MG63 (cell line): ENCODE results near the gene MOCS1. TPM values are rescaled to one million over a fixed set of nuclear protein-coding genes. Genes with fewer than 3 reads are reported as not detected.

Source experiments
- DNase-seq: peaks from one replicate; pipeline ENCODE4 v3.0.0-alpha.2; 2020
- H3K27me3 ChIP-seq: fragments of 250-450 bp; sonication (Bioruptor Pico); 2 replicates; pipeline ENCODE4 v1.5.1; 2020; ENCODE audit warnings: mild to moderate bottlenecking, moderate library complexity
- H3K36me3 ChIP-seq: fragments of 250-450 bp; sonication (Bioruptor Pico); 2 replicates; pipeline ENCODE4 v1.5.1; 2020; ENCODE audit warnings: mild to moderate bottlenecking, moderate library complexity
- H3K4me3 ChIP-seq: fragments of 250-450 bp; sonication (Bioruptor Pico); 2 replicates; pipeline ENCODE4 v1.5.1; 2020; ENCODE audit warnings: mild to moderate bottlenecking, moderate library complexity
- H3K9me3 ChIP-seq: fragments of 250-450 bp; sonication (Bioruptor Pico); 2 replicates; pipeline ENCODE4 v1.5.1; 2020; ENCODE audit warnings: mild to moderate bottlenecking, moderate library complexity
- total RNA-seq: library from RNA; depleted of rRNA; stranded (reverse); fragments of >200 nt; shearing (Covaris generic); gene quantifications from 2 replicates; pipeline ENCODE4 v1.2.3, GENCODE V29; 2014; ENCODE audit warnings: low replicate concordance

MOCS1 gene
- total RNA-seq, 1 experiment from 2014 or later = 2.6 TPM

- H3K4me3 ChIP-seq = no peak overlapping the region
- H3K9me3 ChIP-seq = no peaks in the 10 kb centered on the region
- DNase-seq = no peak
- no peaks in the 10 kb centered on the region for H3K27me3 ChIP-seq
- no peaks in the 10 kb centered on the region for H3K36me3 ChIP-seq
Observed at GRCh38 chr6:39953076-39953618, 18.9 kb upstream of the MOCS1 start.

- Histone ChIP-seq H3K27me3 (no peaks in the 10 kb centered on the region), H3K4me3 (no peak overlapping the region), H3K36me3 (no peaks in the 10 kb centered on the region), H3K9me3 (no peaks in the 10 kb centered on the region)
- DNase-seq = peak; percentile 7
Observed at GRCh38 chr6:39952167-39952566, 17.9 kb upstream of the MOCS1 start.

GRCh38 chr6:39951716-39952115 is 17.5 kb upstream of the MOCS1 start:
- H3K9me3 ChIP-seq = no peaks in the 10 kb centered on the region
- H3K4me3 ChIP-seq = no peak overlapping the region
- H3K27me3 ChIP-seq = no peaks in the 10 kb centered on the region
- no peak for DNase-seq
- H3K36me3 ChIP-seq = no peaks in the 10 kb centered on the region

- DNase-seq = no peak
Observed at GRCh38 chr6:39951191-39951590, 16.9 kb upstream of the MOCS1 start.

GRCh38 chr6:39950125-39950720 is 16.0 kb upstream of the MOCS1 start:
- DNase-seq = no peak
- H3K4me3 ChIP-seq = no peak overlapping the region
- no peaks in the 10 kb centered on the region for H3K9me3 ChIP-seq
- no peaks in the 10 kb centered on the region for H3K36me3 ChIP-seq
- no peaks in the 10 kb centered on the region for H3K27me3 ChIP-seq

More at GRCh38 chr6:39951191-39951590, 16.9 kb upstream of the MOCS1 start:
- H3K9me3 ChIP-seq = no peaks in the 10 kb centered on the region
- H3K36me3 ChIP-seq = no peaks in the 10 kb centered on the region
- no peaks in the 10 kb centered on the region for H3K27me3 ChIP-seq
- H3K4me3 ChIP-seq = no peak overlapping the region

GRCh38 chr6:39948199-39948791 is 14.0 kb upstream of the MOCS1 start:
- no peaks in the 10 kb centered on the region for H3K27me3 ChIP-seq
- no peak for DNase-seq
- no peaks in the 10 kb centered on the region for H3K36me3 ChIP-seq
- H3K4me3 ChIP-seq = no peak overlapping the region
- H3K9me3 ChIP-seq = no peaks in the 10 kb centered on the region

GRCh38 chr6:39947611-39948068 is 13.4 kb upstream of the MOCS1 start:
- no peak for DNase-seq
- H3K9me3 ChIP-seq = no peaks in the 10 kb centered on the region
- no peaks in the 10 kb centered on the region for H3K27me3 ChIP-seq
- no peak overlapping the region for H3K4me3 ChIP-seq
- no peaks in the 10 kb centered on the region for H3K36me3 ChIP-seq

GRCh38 chr6:39945626-39946025 is 11.4 kb upstream of the MOCS1 start:
- Histone ChIP-seq H3K36me3 (no peaks in the 10 kb centered on the region), H3K27me3 (no peaks in the 10 kb centered on the region), H3K4me3 (no peak overlapping the region), H3K9me3 (no peaks in the 10 kb centered on the region)
- no peak for DNase-seq

- no peak overlapping the region for H3K4me3 ChIP-seq
- no peaks in the 10 kb centered on the region for H3K36me3 ChIP-seq
- DNase-seq = no peak
- H3K27me3 ChIP-seq = no peaks in the 10 kb centered on the region
- H3K9me3 ChIP-seq = no peaks in the 10 kb centered on the region
Observed at GRCh38 chr6:39942903-39943580, 8.8 kb upstream of the MOCS1 start.

GRCh38 chr6:39941820-39942219 is 7.6 kb upstream of the MOCS1 start:
- Histone ChIP-seq H3K36me3 (no peaks in the 10 kb centered on the region), H3K4me3 (no peak overlapping the region), H3K9me3 (no peaks in the 10 kb centered on the region), H3K27me3 (no peaks in the 10 kb centered on the region)
- DNase-seq = no peak

- no peaks in the 10 kb centered on the region for H3K36me3 ChIP-seq
- no peaks in the 10 kb centered on the region for H3K27me3 ChIP-seq
- H3K9me3 ChIP-seq = no peaks in the 10 kb centered on the region
- no peak overlapping the region for H3K4me3 ChIP-seq
- DNase-seq = no peak
Observed at GRCh38 chr6:39941138-39941537, 6.9 kb upstream of the MOCS1 start.

- DNase-seq = no peak
- Histone ChIP-seq H3K9me3 (no peaks in the 10 kb centered on the region), H3K4me3 (no peak overlapping the region), H3K36me3 (no peaks in the 10 kb centered on the region), H3K27me3 (no peaks in the 10 kb centered on the region)
Observed at GRCh38 chr6:39938773-39939654, 4.8 kb upstream of the MOCS1 start.

- no peaks in the 10 kb centered on the region for H3K27me3 ChIP-seq
- no peak overlapping the region for H3K4me3 ChIP-seq
- no peaks in the 10 kb centered on the region for H3K9me3 ChIP-seq
- H3K36me3 ChIP-seq = no peaks in the 10 kb centered on the region
- DNase-seq = no peak
Observed at GRCh38 chr6:39937686-39938333, 3.5 kb upstream of the MOCS1 start.

GRCh38 chr6:39936857-39937256 is 2.6 kb upstream of the MOCS1 start:
- Histone ChIP-seq H3K9me3 (no peaks in the 10 kb centered on the region), H3K4me3 (no peak overlapping the region), H3K27me3 (no peaks in the 10 kb centered on the region), H3K36me3 (no peaks in the 10 kb centered on the region)
- no peak for DNase-seq

- Histone ChIP-seq H3K9me3 (no peaks in the 10 kb centered on the region), H3K4me3 (no peak overlapping the region), H3K36me3 (no peaks in the 10 kb centered on the region), H3K27me3 (no peaks in the 10 kb centered on the region)
- no peak for DNase-seq
Observed at GRCh38 chr6:39935241-39935640, 979 bp upstream of the MOCS1 start.

GRCh38 chr6:39933669-39934130 is 562 bp downstream of the MOCS1 start:
- no peaks in the 10 kb centered on the region for H3K36me3 ChIP-seq
- no peaks in the 10 kb centered on the region for H3K9me3 ChIP-seq
- no peaks in the 10 kb centered on the region for H3K27me3 ChIP-seq
- H3K4me3 ChIP-seq = peak overlapping the region; percentile 59
- DNase-seq = no peak
